Ishikawa (cell line): ENCODE results near the gene MYH9.

Experiments
- CEBPB ChIP-seq: IDR thresholded peaks from 2 replicates; pipeline ENCODE4 v1.6.1; 2012
- CREB1 ChIP-seq: IDR thresholded peaks from 2 replicates; pipeline ENCODE4 v1.6.1; 2012; ENCODE audit warnings: low read depth
- EP300 ChIP-seq: IDR thresholded peaks from 2 replicates; pipeline ENCODE4 v1.6.1; 2012; ENCODE audit warnings: borderline replicate concordance
- FOXM1 ChIP-seq: IDR thresholded peaks from 2 replicates; pipeline ENCODE4 v1.6.1; 2012; ENCODE audit warnings: low read depth, borderline replicate concordance
- MAX ChIP-seq: IDR thresholded peaks from 2 replicates; pipeline ENCODE4 v1.6.1; 2012
- RAD21 ChIP-seq: IDR thresholded peaks from 2 replicates; pipeline ENCODE4 v1.6.1; 2012; ENCODE audit warnings: low read depth
- TCF12 ChIP-seq: IDR thresholded peaks from 2 replicates; pipeline ENCODE4 v1.6.1; 2012; ENCODE audit warnings: low read depth
- YY1 ChIP-seq: IDR thresholded peaks from 2 replicates; pipeline ENCODE4 v1.6.1; 2012; ENCODE audit warnings: low read depth
- TF ChIP-seq, protein P1 (sequence below): IDR thresholded peaks from 2 replicates; pipeline ENCODE4 v1.6.1; 2012; ENCODE audit warnings: low read depth, mild to moderate bottlenecking

GRCh38 chr22:36350751-36351594, 36.8 kb downstream of the MYH9 start:
- no peak for TF ChIP-seq YY1
- TF ChIP-seq MAX = no peak
- no peak for TF ChIP-seq RAD21
- TF ChIP-seq CREB1 = no peak
- TF ChIP-seq, protein P1, sequence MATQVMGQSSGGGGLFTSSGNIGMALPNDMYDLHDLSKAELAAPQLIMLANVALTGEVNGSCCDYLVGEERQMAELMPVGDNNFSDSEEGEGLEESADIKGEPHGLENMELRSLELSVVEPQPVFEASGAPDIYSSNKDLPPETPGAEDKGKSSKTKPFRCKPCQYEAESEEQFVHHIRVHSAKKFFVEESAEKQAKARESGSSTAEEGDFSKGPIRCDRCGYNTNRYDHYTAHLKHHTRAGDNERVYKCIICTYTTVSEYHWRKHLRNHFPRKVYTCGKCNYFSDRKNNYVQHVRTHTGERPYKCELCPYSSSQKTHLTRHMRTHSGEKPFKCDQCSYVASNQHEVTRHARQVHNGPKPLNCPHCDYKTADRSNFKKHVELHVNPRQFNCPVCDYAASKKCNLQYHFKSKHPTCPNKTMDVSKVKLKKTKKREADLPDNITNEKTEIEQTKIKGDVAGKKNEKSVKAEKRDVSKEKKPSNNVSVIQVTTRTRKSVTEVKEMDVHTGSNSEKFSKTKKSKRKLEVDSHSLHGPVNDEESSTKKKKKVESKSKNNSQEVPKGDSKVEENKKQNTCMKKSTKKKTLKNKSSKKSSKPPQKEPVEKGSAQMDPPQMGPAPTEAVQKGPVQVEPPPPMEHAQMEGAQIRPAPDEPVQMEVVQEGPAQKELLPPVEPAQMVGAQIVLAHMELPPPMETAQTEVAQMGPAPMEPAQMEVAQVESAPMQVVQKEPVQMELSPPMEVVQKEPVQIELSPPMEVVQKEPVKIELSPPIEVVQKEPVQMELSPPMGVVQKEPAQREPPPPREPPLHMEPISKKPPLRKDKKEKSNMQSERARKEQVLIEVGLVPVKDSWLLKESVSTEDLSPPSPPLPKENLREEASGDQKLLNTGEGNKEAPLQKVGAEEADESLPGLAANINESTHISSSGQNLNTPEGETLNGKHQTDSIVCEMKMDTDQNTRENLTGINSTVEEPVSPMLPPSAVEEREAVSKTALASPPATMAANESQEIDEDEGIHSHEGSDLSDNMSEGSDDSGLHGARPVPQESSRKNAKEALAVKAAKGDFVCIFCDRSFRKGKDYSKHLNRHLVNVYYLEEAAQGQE = no peak
- TF ChIP-seq CEBPB = no peak
- TF ChIP-seq TCF12 = no peak
- no peak for TF ChIP-seq FOXM1
- TF ChIP-seq EP300 = no peak
